Smooth muscle cell (in vitro differentiated cells): Measurements from ENCODE around the gene AGO4. TPM values are rescaled to one million over a fixed set of nuclear protein-coding genes. Genes with fewer than 3 reads are reported as not detected.
"Not testable (repeated sequence)": the region's sequence is repeated elsewhere in the genome, so short reads cannot be mapped to it uniquely, and the experiment has no call there.

Experiments used
- DNase-seq: peaks from one replicate; lab custom pipeline; 2025; ENCODE audit not compliant: unreplicated experiment; lab: John Stamatoyannopoulos, UW
- H2AFZ ChIP-seq: fragments of 200-600 bp; sonication (generic); 2 replicates; pipeline ENCODE4 v1.6.0; 2016; ENCODE audit warnings: antibody characterized with exemption, low read depth, mild to moderate bottlenecking
- H3F3A ChIP-seq: fragments of 200-600 bp; sonication (generic); 2 replicates; pipeline ENCODE4 v1.6.0; 2017; ENCODE audit warnings: antibody characterized with exemption, low read depth
- H3K27ac ChIP-seq: fragments of 200-600 bp; sonication (generic); 2 replicates; pipeline ENCODE4 v1.5.1; 2016; ENCODE audit warnings: low read depth, mild to moderate bottlenecking
- H3K27me3 ChIP-seq: fragments of 200-600 bp; sonication (generic); 2 replicates; pipeline ENCODE4 v1.6.1; 2016; ENCODE audit warnings: low read depth, mild to moderate bottlenecking
- H3K36me3 ChIP-seq: fragments of 200-600 bp; sonication (generic); 2 replicates; pipeline ENCODE4 v1.5.1; 2016; ENCODE audit warnings: low read depth
- H3K4me1 ChIP-seq: fragments of 200-600 bp; sonication (generic); 2 replicates; pipeline ENCODE4 v1.5.1; 2016; ENCODE audit warnings: low read depth
- H3K4me2 ChIP-seq: fragments of 200-600 bp; sonication (generic); 2 replicates; pipeline ENCODE4 v1.6.0; 2016; ENCODE audit warnings: mild to moderate bottlenecking
- H3K4me3 ChIP-seq: fragments of 200-600 bp; sonication (generic); 2 replicates; pipeline ENCODE4 v1.5.1; 2016; ENCODE audit warnings: mild to moderate bottlenecking
- H3K79me2 ChIP-seq: fragments of 200-600 bp; sonication (generic); 2 replicates; pipeline ENCODE4 v1.6.0; 2016; ENCODE audit warnings: low read depth, mild to moderate bottlenecking
- H3K9ac ChIP-seq: fragments of 200-600 bp; sonication (generic); 2 replicates; pipeline ENCODE4 v1.6.0; 2016; ENCODE audit warnings: low read depth
- H3K9me3 ChIP-seq: fragments of 200-600 bp; sonication (generic); replicated peaks from 2 replicates; pipeline ENCODE4 v1.5.1; 2016; ENCODE audit warnings: low read depth
- H4K20me1 ChIP-seq: fragments of 200-600 bp; sonication (generic); 2 replicates; pipeline ENCODE4 v1.6.0; 2016; ENCODE audit warnings: low read depth
- CTCF ChIP-seq: fragments of 200-600 bp; sonication (generic); IDR thresholded peaks from 2 replicates; pipeline ENCODE4 v1.5.1; 2017; ENCODE audit warnings: borderline replicate concordance, mild to moderate bottlenecking, antibody characterized with exemption; ENCODE audit not compliant: insufficient read depth, poor library complexity, severe bottlenecking
- WGBS: methylation state at CpG from one replicate; pipeline ENCODE4 v1.1.7; 2016; ENCODE audit warnings: low lambda C conversion rate; 5-methylcytosine and 5-hydroxymethylcytosine counted together
- polyA plus RNA-seq: library from polyadenylated mRNA; unstranded; fragments of >200 nt; fragmentation: Nextera tagmentation; extraction: Ambion mirVana; gene quantifications from 2 replicates; pipeline ENCODE4 v1.2.1, GENCODE V29; 2016
- total RNA-seq: library from RNA; depleted of rRNA; stranded (reverse); fragments of >200 nt; gene quantifications from 2 replicates; pipeline ENCODE4 v1.2.3, GENCODE V29; 2014

AGO4 gene
- total and polyA plus RNA-seq, 2 experiments from 2014 or later: 5.8 to 10.7 TPM

DNA sequence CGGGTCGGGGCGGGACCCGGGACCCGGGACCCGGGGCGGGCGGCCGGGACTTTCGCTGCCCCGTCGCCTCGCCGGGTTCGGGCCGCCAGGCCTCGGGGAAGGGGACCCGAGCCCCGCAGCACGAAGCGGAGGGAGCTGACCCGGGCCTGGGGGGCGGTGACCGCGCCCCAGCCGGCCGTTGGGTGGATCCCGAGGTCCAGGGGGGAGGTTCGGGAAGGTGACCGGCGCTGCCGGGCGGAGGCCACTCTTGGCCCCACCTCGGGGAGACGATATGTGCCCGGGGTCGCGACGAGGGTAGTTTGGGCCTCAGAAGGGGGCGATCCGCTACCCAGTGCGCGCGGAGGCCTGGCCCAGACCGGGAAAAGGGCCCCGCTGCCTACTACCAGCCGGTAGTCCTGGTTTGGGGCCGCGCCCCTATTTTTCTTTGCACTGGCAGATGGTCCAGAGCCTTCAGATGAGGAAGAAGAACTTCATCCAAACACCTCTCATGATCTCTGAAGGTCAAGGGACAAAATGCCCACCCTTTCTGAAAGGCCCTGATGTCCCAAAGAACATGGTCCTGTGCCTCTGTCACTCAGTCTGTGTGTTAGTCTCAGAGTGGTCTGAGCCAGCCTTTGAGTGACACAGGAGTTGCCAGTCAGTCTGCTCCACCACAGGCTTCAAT lies 766 bp downstream of the AGO4 start:
- H3K79me2 ChIP-seq: peaks cover 50% of the 10 kb centered on the region
- peaks cover 4% of the 10 kb centered on the region for H3F3A ChIP-seq
- peaks cover 28% of the 10 kb centered on the region for H4K20me1 ChIP-seq
- H3K27ac ChIP-seq: peak overlapping the region; percentile 19
- no peak for DNase-seq
- no peaks in the 10 kb centered on the region for H3K9me3 ChIP-seq
- peak overlapping the region; percentile 93 for H2AFZ ChIP-seq
- H3K36me3 ChIP-seq: no peaks in the 10 kb centered on the region
- H3K4me2 ChIP-seq: peak overlapping the region; percentile 87
- TF ChIP-seq CTCF: no peak
- H3K4me3 ChIP-seq: peak overlapping the region; percentile 86
- H3K9ac ChIP-seq: peak overlapping the region; percentile 83
- peaks cover 13% of the 10 kb centered on the region for H3K4me1 ChIP-seq
- under 1% methylated on average over 40 of the region's 49 CpGs for WGBS
- H3K27me3 ChIP-seq: no peaks in the 10 kb centered on the region

DNA sequence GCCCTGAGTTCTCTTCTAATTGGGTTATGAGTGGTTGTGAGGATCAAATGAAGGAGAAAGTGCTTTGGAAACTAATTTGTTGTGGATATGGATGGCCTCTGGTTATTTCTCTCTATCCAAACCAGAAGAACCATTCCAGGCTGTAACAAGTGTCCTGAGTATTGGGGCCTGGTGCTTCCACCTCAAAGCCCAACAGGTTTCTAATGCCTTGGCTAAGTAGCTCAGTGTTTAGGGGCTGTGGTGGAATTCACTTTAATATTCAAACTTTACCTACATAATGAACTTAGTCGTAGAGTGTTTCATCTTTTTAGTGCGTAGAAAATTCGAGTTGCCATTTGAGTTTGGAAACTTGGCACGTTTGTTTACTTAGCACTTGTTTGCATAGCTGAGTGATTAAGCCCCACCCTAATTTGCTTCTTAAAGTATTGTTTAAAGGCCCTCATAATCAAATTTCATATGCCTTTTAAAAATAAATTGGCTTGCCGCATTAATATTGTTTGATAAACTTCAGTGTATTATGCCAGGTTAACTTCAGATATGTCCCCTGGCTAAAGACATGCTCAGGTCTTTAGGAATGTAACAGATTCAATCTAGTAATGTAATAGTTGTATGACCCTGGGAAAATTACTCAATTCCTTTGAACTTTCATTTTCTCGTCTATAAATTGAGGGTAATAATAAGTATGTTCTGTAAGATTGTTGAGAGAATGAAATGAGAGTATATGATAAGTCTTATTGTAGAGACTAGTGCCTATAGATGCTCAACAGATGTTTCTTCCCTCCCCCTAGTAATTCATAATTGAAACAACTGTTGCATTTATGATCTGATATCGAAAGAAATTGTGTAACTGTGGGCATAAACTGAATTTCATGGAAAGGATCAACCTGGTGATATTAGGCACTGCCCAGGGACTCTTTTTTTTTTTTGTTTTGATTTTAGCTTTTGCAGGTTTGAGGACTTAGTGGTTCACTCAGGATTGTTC lies 1.6 kb downstream of the AGO4 start:
- peak overlapping the region; percentile 93 for H2AFZ ChIP-seq
- H3K36me3 ChIP-seq: no peaks in the 10 kb centered on the region
- no peak for DNase-seq
- peaks cover 4% of the 10 kb centered on the region for H3F3A ChIP-seq
- H3K27ac ChIP-seq: no peak overlapping the region
- H3K27me3 ChIP-seq: no peaks in the 10 kb centered on the region
- 83% methylated on average over 7 of the region's 7 CpGs for WGBS
- peaks cover 13% of the 10 kb centered on the region for H3K4me1 ChIP-seq
- peak overlapping the region; percentile 83 for H3K9ac ChIP-seq
- peak overlapping the region; percentile 87 for H3K4me2 ChIP-seq
- H3K79me2 ChIP-seq: peaks cover 55% of the 10 kb centered on the region
- TF ChIP-seq CTCF: no peak
- H4K20me1 ChIP-seq: peaks cover 29% of the 10 kb centered on the region
- H3K9me3 ChIP-seq: no peaks in the 10 kb centered on the region
- H3K4me3 ChIP-seq: peak overlapping the region; percentile 86

GRCh38 chr1:35810096-35810881 lies 2.5 kb downstream of the AGO4 start:
- DNase-seq: no peak
- no peak overlapping the region for H2AFZ ChIP-seq
- H3K4me2 ChIP-seq: peak overlapping the region; percentile 87
- H3K9me3 ChIP-seq: no peaks in the 10 kb centered on the region
- H3K4me3 ChIP-seq: peak overlapping the region; percentile 86
- peaks cover 4% of the 10 kb centered on the region for H3F3A ChIP-seq
- H3K27me3 ChIP-seq: no peaks in the 10 kb centered on the region
- H3K9ac ChIP-seq: no peak overlapping the region
- H4K20me1 ChIP-seq: peaks cover 38% of the 10 kb centered on the region
- peak overlapping the region; percentile 4 for H3K27ac ChIP-seq
- WGBS: 52% methylated on average over 2 of the region's 2 CpGs
- H3K36me3 ChIP-seq: no peaks in the 10 kb centered on the region
- TF ChIP-seq CTCF: no peak
- H3K79me2 ChIP-seq: peaks cover 62% of the 10 kb centered on the region
- peaks cover 13% of the 10 kb centered on the region for H3K4me1 ChIP-seq

DNA sequence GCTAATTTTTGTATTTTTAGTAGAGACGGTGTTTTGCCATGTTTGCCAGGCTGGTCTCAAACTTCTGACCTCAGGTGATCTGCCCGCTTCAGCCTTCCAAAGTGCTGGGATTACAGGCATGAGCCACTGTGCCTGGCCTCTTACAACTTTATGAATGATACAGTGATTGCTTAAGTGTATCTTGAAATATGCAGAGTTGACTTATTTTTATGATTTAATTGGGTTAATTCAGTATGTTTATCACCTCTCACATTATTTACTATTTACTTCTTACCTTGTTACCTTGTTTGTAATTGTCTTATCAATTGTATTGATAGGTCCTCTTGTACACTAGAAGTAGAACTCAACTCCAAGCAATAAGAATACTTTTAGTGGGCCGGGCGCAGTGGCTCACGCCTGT lies 4.9 kb downstream of the AGO4 start:
- not testable (repeated sequence) for H3K27ac ChIP-seq, H3F3A ChIP-seq, H3K4me2 ChIP-seq, H3K27me3 ChIP-seq, H2AFZ ChIP-seq, H3K4me3 ChIP-seq, H3K9me3 ChIP-seq, H3K36me3 ChIP-seq, DNase-seq, H3K9ac ChIP-seq
- peaks cover 62% of the 10 kb centered on the region for H4K20me1 ChIP-seq
- H3K79me2 ChIP-seq: peaks cover 81% of the 10 kb centered on the region
- WGBS: 99% methylated on average over 5 of the region's 5 CpGs
- peaks cover 13% of the 10 kb centered on the region for H3K4me1 ChIP-seq
